GM20000 (cell line): ENCODE results near the gene DLX4.

Experiments used
- DNase-seq: peaks from one replicate; pipeline ENCODE4 v3.0.0; 2012; ENCODE audit warnings: low spot score
- CTCF ChIP-seq: IDR thresholded peaks from 2 replicates; pipeline ENCODE4 v1.5.1; 2012; ENCODE audit warnings: mild to moderate bottlenecking, control low read depth; ENCODE audit errors: extremely low read depth, missing control alignments

DLX4 gene

DNA sequence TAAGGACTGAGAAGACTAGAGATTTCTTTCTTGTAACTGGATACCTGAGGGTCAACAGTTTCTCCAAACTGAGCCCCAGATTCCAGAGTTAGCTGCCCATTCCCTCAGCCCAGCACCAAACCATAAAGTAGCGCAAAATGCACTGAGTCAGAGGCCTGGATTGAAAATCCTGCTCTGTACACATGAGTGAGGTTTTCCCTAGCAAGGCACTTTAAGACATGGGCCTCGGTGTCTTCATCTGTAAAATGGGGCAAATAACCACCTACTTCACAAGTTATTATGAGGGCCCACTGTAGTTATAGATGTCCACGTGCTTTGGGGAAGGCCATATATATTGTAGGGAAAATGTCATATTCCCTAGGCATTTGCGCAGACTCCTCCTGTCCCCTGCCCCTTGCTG is 10.3 kb upstream of the DLX4 start:
- no peak for TF ChIP-seq CTCF

DNA sequence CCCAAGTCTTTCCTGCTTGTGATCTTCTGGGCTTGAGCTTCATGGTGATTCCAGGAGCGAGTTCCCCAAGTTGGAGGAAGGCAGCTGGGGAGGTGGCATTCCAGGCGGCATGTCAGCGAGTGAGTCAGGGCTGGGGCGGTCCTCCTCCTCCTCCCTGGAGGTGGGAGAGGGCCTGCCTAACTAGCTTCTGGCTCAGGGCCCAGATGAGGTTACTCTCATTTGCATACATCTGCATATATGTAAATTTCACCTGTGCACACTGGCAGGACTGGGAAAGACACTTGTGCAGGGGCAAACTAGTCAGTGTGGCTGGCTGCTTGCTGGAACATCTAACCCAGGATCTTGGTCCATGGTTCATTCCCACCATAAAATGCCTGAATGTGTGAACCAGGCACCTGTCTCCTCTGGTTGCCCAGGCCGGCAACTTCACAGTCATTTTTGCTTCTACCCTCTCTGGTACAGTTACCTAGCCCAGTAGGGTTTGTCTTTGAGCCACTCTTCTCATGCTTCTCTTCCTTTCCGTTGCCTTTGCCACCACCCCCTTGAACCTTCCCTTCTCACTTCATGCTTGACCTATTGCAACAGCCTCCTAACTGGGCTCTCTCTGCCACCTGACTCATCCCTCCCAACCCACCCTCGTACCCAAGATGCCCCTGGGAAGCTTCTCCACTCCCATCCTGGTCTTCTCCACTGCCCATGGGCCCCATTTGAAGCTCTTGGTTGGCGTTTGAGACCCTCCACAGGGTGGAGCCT is 9.6 kb upstream of the DLX4 start:
- no peak for DNase-seq

More for the DNA sequence above, 10.3 kb upstream of the DLX4 start:
- no peak for DNase-seq

GRCh38 chr17:49962599-49963308 is 6.2 kb upstream of the DLX4 start:
- no peak for DNase-seq

More for the DNA sequence above, 9.6 kb upstream of the DLX4 start:
- TF ChIP-seq CTCF: no peak

GRCh38 chr17:49963309-49963625 is 5.7 kb upstream of the DLX4 start:
- no peak for TF ChIP-seq CTCF
- no peak for DNase-seq

More at GRCh38 chr17:49962599-49963308, 6.2 kb upstream of the DLX4 start:
- no peak for TF ChIP-seq CTCF

GRCh38 chr17:49963626-49964302 is 5.2 kb upstream of the DLX4 start:
- no peak for TF ChIP-seq CTCF
- DNase-seq: no peak

DNA sequence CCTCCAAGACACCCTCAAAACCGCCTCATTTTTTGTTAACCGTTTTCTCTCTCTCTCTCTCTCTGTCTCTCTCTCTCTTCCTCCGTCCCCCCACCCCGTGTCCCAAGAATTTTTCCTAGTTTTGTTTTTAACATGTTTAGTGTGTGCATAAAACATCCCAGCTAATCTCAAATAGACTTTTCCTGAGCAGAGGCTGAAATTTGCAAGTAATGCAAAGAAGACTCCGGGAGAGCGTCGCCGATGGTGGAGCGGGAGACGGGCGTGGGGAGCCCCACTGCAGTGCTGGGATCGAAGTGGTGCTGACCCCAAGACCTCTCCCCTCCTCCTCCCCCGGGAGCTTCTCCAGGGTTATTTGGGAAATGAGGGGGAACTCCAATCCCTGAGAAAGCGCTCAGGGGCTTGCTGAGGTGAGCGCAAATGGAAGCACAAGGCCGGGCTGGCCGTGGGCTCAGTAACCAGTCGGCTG is 4.7 kb upstream of the DLX4 start:
- no peak for TF ChIP-seq CTCF

GRCh38 chr17:49964769-49965523 is 4.0 kb upstream of the DLX4 start:
- DNase-seq: no peak
- no peak for TF ChIP-seq CTCF

More for the DNA sequence above, 4.7 kb upstream of the DLX4 start:
- DNase-seq: no peak
